ENCODE measurements around the gene SFTA2.
A peak's percentile ranks its signal among the peaks of the same experiment; 100 is the strongest.

The SFTA2 gene

GRCh38 chr6:30889921-30890645 lies 41.9 kb downstream of the SFTA2 start:
- DNase-seq, result no peak

- DNase-seq, result no peak
Observed at GRCh38 chr6:30889496-30889885, 42.5 kb downstream of the SFTA2 start.

- no peak for DNase-seq
Observed at GRCh38 chr6:30888816-30889495, 43.0 kb downstream of the SFTA2 start.

GRCh38 chr6:30887901-30888815 lies 43.8 kb downstream of the SFTA2 start:
- no peak for DNase-seq

- no peak for DNase-seq
Observed at GRCh38 chr6:30886897-30887255, 45.1 kb downstream of the SFTA2 start.

GRCh38 chr6:30885999-30886896 lies 45.7 kb downstream of the SFTA2 start:
- peak; percentile 5 to 19 for DNase-seq

- no peak for DNase-seq
Observed at GRCh38 chr6:30885481-30885998, 46.4 kb downstream of the SFTA2 start.

GRCh38 chr6:30884521-30885480 lies 47.2 kb downstream of the SFTA2 start:
- no peak for DNase-seq

GRCh38 chr6:30883685-30884520 lies 48.1 kb downstream of the SFTA2 start, which contains the start of gene DDR1:
Gene DDR1, plus strand, starts transcription at chr6:30884519. Its CDS starts 4,211 bp downstream, at chr6:30888730.
- peak; percentile 11 to 18 for DNase-seq

- DNase-seq, result no peak
Observed at GRCh38 chr6:30882759-30883684, 48.9 kb downstream of the SFTA2 start.

- DNase-seq, result no peak
Observed at GRCh38 chr6:30882204-30882758, 49.7 kb downstream of the SFTA2 start.

GRCh38 chr6:30881392-30882203 lies 50.4 kb downstream of the SFTA2 start:
- DNase-seq, result no peak

Measured in Kasumi-1 (cell line).